GM23248 (cell line): ENCODE data around the gene HIVEP3.

Experiments used
- EZH2 ChIP-seq: fragments of 200-600 bp; sonication (generic); IDR thresholded peaks from 2 replicates; pipeline ENCODE4 v1.6.1; 2018; ENCODE audit warnings: antibody characterized with exemption, mild to moderate bottlenecking; ENCODE audit not compliant: insufficient read depth, poor library complexity, severe bottlenecking
- EZH2phosphoT487 ChIP-seq: fragments of 200-600 bp; sonication (generic); IDR thresholded peaks from 2 replicates; pipeline ENCODE4 v1.6.1; 2018; ENCODE audit warnings: antibody characterized with exemption, moderate library complexity, mild to moderate bottlenecking, low read depth; ENCODE audit not compliant: insufficient read depth

DNA sequence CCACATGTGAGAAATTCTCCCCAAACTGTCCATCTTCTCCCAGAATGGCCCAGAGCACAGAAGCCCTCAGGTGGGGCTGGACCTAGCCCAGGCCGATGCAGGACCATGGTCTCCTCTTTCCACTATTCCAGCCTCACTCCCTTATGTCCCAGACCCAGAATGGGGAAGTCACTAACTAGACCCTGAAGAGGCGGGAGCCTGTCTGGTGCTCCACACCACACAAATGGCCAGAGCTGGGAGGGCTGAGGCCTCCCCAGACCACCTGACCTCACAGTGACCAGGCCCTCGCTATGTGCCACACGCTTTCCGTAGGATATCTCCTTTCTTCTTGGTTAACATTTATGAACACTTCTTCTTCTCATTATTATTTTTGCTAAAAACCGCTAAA is 379.3 kb downstream of the HIVEP3 start:
- TF ChIP-seq EZH2 = no peak
- no peak for TF ChIP-seq EZH2phosphoT487
